ENCODE data around the gene FFAR1.

The FFAR1 gene

GRCh38 chr19:35381318-35381717 is 33.6 kb downstream of the FFAR1 start:
- no peak overlapping the region for H3K27ac ChIP-seq (ENCODE audit: low read length)
- peaks cover 0 to 12% of the 10 kb centered on the region in 2 donors for H3K4me1 ChIP-seq (ENCODE audit: control insufficient read depth in 1 of 2, insufficient read depth in 2 of 2, low read length in 2 of 2)

GRCh38 chr19:35381926-35382325 is 34.2 kb downstream of the FFAR1 start:
- Histone ChIP-seq H3K4me3 (ENCODE audit: low read depth in 1 of 2, low read length in 2 of 2) (no peak overlapping the region), H3K4me1 (ENCODE audit: control insufficient read depth in 1 of 2, insufficient read depth in 2 of 2, low read length in 2 of 2) (peaks cover 0 to 12% of the 10 kb centered on the region in 2 donors), H3K27me3 (ENCODE audit: low read depth, low read length) (no peaks in the 10 kb centered on the region), H3K9me3 (ENCODE audit: control insufficient read depth in 1 of 2, low read length in 2 of 2) (no peaks in the 10 kb centered on the region), H3K36me3 (ENCODE audit: control insufficient read depth in 1 of 2, insufficient read depth in 2 of 2, low read length in 2 of 2) (no peaks in the 10 kb centered on the region), H3K27ac (ENCODE audit: low read length) (no peak overlapping the region)

More at GRCh38 chr19:35381318-35381717, 33.6 kb downstream of the FFAR1 start:
- Histone ChIP-seq H3K36me3 (ENCODE audit: control insufficient read depth in 1 of 2, insufficient read depth in 2 of 2, low read length in 2 of 2) (no peaks in the 10 kb centered on the region), H3K4me3 (ENCODE audit: low read depth in 1 of 2, low read length in 2 of 2) (no peak overlapping the region), H3K27me3 (ENCODE audit: low read depth, low read length) (no peaks in the 10 kb centered on the region), H3K9me3 (ENCODE audit: control insufficient read depth in 1 of 2, low read length in 2 of 2) (no peaks in the 10 kb centered on the region)

- Histone ChIP-seq H3K36me3 (ENCODE audit: control insufficient read depth in 1 of 2, insufficient read depth in 2 of 2, low read length in 2 of 2) (no peaks in the 10 kb centered on the region), H3K4me1 (ENCODE audit: control insufficient read depth in 1 of 2, insufficient read depth in 2 of 2, low read length in 2 of 2) (peaks cover 0 to 12% of the 10 kb centered on the region in 2 donors), H3K27me3 (ENCODE audit: low read depth, low read length) (no peaks in the 10 kb centered on the region), H3K9me3 (ENCODE audit: control insufficient read depth in 1 of 2, low read length in 2 of 2) (no peaks in the 10 kb centered on the region), H3K27ac (ENCODE audit: low read length) (no peak overlapping the region), H3K4me3 (ENCODE audit: low read depth in 1 of 2, low read length in 2 of 2) (no peak overlapping the region)
These were observed 35.8 kb downstream of the FFAR1 start for GRCh38 chr19:35383536-35383935.

GRCh38 chr19:35388277-35389054 is 40.8 kb downstream of the FFAR1 start:
- no peak overlapping the region for H3K4me3 ChIP-seq (ENCODE audit: low read depth in 1 of 2, low read length in 2 of 2)

GRCh38 chr19:35389192-35389861 is 41.6 kb downstream of the FFAR1 start:
- no peaks in the 10 kb centered on the region for H3K36me3 ChIP-seq (ENCODE audit: control insufficient read depth in 1 of 2, insufficient read depth in 2 of 2, low read length in 2 of 2)
- no peaks in the 10 kb centered on the region for H3K9me3 ChIP-seq (ENCODE audit: control insufficient read depth in 1 of 2, low read length in 2 of 2)

More at GRCh38 chr19:35388277-35389054, 40.8 kb downstream of the FFAR1 start:
- Histone ChIP-seq H3K27me3 (ENCODE audit: low read depth, low read length) (no peaks in the 10 kb centered on the region), H3K9me3 (ENCODE audit: control insufficient read depth in 1 of 2, low read length in 2 of 2) (no peaks in the 10 kb centered on the region), H3K4me1 (ENCODE audit: control insufficient read depth in 1 of 2, insufficient read depth in 2 of 2, low read length in 2 of 2) (no peaks in the 10 kb centered on the region), H3K27ac (ENCODE audit: low read length) (no peak overlapping the region), H3K36me3 (ENCODE audit: control insufficient read depth in 1 of 2, insufficient read depth in 2 of 2, low read length in 2 of 2) (no peaks in the 10 kb centered on the region)

GRCh38 chr19:35392742-35393715 is 45.3 kb downstream of the FFAR1 start:
- peaks cover 0 to 7% of the 10 kb centered on the region in 2 donors for H3K4me1 ChIP-seq (ENCODE audit: control insufficient read depth in 1 of 2, insufficient read depth in 2 of 2, low read length in 2 of 2)
- H3K36me3 ChIP-seq (ENCODE audit: control insufficient read depth in 1 of 2, insufficient read depth in 2 of 2, low read length in 2 of 2) = no peaks in the 10 kb centered on the region
- no peak overlapping the region for H3K27ac ChIP-seq (ENCODE audit: low read length)
- no peaks in the 10 kb centered on the region for H3K9me3 ChIP-seq (ENCODE audit: control insufficient read depth in 1 of 2, low read length in 2 of 2)
- no peaks in the 10 kb centered on the region for H3K27me3 ChIP-seq (ENCODE audit: low read depth, low read length)
- H3K4me3 ChIP-seq (ENCODE audit: low read depth in 1 of 2, low read length in 2 of 2) = no peak overlapping the region

More at GRCh38 chr19:35389192-35389861, 41.6 kb downstream of the FFAR1 start:
- no peaks in the 10 kb centered on the region for H3K4me1 ChIP-seq (ENCODE audit: control insufficient read depth in 1 of 2, insufficient read depth in 2 of 2, low read length in 2 of 2)
- H3K27me3 ChIP-seq (ENCODE audit: low read depth, low read length) = no peaks in the 10 kb centered on the region
- no peak overlapping the region for H3K27ac ChIP-seq (ENCODE audit: low read length)
- no peak overlapping the region for H3K4me3 ChIP-seq (ENCODE audit: low read depth in 1 of 2, low read length in 2 of 2)

- no peak overlapping the region for H3K27ac ChIP-seq (ENCODE audit: low read length)
These were observed 47.9 kb downstream of the FFAR1 start for GRCh38 chr19:35395382-35396199.

GRCh38 chr19:35396240-35396885 is 48.7 kb downstream of the FFAR1 start:
- no peaks in the 10 kb centered on the region for H3K36me3 ChIP-seq (ENCODE audit: control insufficient read depth in 1 of 2, insufficient read depth in 2 of 2, low read length in 2 of 2)
- H3K27ac ChIP-seq (ENCODE audit: low read length) = no peak overlapping the region
- peaks cover 0 to 7% of the 10 kb centered on the region in 2 donors for H3K4me1 ChIP-seq (ENCODE audit: control insufficient read depth in 1 of 2, insufficient read depth in 2 of 2, low read length in 2 of 2)
- H3K27me3 ChIP-seq (ENCODE audit: low read depth, low read length) = no peaks in the 10 kb centered on the region
- H3K4me3 ChIP-seq (ENCODE audit: low read depth in 1 of 2, low read length in 2 of 2) = no peak overlapping the region
- H3K9me3 ChIP-seq (ENCODE audit: control insufficient read depth in 1 of 2, low read length in 2 of 2) = no peaks in the 10 kb centered on the region

More at GRCh38 chr19:35395382-35396199, 47.9 kb downstream of the FFAR1 start:
- Histone ChIP-seq H3K9me3 (ENCODE audit: control insufficient read depth in 1 of 2, low read length in 2 of 2) (no peaks in the 10 kb centered on the region), H3K27me3 (ENCODE audit: low read depth, low read length) (no peaks in the 10 kb centered on the region), H3K4me3 (ENCODE audit: low read depth in 1 of 2, low read length in 2 of 2) (no peak overlapping the region), H3K36me3 (ENCODE audit: control insufficient read depth in 1 of 2, insufficient read depth in 2 of 2, low read length in 2 of 2) (no peaks in the 10 kb centered on the region), H3K4me1 (ENCODE audit: control insufficient read depth in 1 of 2, insufficient read depth in 2 of 2, low read length in 2 of 2) (peaks cover 0 to 7% of the 10 kb centered on the region in 2 donors)

- Histone ChIP-seq H3K27ac (ENCODE audit: low read length) (no peak overlapping the region), H3K36me3 (ENCODE audit: control insufficient read depth in 1 of 2, insufficient read depth in 2 of 2, low read length in 2 of 2) (no peaks in the 10 kb centered on the region), H3K27me3 (ENCODE audit: low read depth, low read length) (no peaks in the 10 kb centered on the region), H3K4me3 (ENCODE audit: low read depth in 1 of 2, low read length in 2 of 2) (no peak overlapping the region), H3K9me3 (ENCODE audit: control insufficient read depth in 1 of 2, low read length in 2 of 2) (no peaks in the 10 kb centered on the region), H3K4me1 (ENCODE audit: control insufficient read depth in 1 of 2, insufficient read depth in 2 of 2, low read length in 2 of 2) (peaks cover 0 to 7% of the 10 kb centered on the region in 2 donors)
These were observed 49.4 kb downstream of the FFAR1 start for GRCh38 chr19:35397064-35397463.

All from muscle layer of duodenum (tissue), 2 donors.